Measurements from ENCODE around the gene KPNA6.

DNA sequence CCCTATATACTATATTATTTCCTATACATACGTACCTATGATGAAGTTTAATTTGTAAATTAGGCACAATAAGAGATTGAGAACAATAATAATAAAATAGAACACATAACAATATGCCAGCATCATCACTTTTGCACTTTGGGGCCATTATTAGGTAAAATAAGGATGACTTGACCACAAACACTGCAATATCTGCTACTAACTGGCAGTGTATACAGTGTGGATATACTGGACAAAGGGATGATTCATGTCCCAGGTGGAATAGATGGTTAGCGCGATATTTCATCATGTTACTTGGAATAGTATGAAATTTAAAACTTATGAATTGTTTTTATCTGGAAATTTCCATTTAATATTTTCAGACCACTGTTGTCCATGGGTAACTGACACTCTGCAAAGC lies 36.2 kb downstream of the KPNA6 start:
- TF ChIP-seq, protein P1, sequence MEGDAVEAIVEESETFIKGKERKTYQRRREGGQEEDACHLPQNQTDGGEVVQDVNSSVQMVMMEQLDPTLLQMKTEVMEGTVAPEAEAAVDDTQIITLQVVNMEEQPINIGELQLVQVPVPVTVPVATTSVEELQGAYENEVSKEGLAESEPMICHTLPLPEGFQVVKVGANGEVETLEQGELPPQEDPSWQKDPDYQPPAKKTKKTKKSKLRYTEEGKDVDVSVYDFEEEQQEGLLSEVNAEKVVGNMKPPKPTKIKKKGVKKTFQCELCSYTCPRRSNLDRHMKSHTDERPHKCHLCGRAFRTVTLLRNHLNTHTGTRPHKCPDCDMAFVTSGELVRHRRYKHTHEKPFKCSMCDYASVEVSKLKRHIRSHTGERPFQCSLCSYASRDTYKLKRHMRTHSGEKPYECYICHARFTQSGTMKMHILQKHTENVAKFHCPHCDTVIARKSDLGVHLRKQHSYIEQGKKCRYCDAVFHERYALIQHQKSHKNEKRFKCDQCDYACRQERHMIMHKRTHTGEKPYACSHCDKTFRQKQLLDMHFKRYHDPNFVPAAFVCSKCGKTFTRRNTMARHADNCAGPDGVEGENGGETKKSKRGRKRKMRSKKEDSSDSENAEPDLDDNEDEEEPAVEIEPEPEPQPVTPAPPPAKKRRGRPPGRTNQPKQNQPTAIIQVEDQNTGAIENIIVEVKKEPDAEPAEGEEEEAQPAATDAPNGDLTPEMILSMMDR (IDR thresholded peaks at IDR 0.05): no peak
- no peak for TF ChIP-seq POLR2A (IDR thresholded peaks at IDR 0.05)

All from uterus (tissue), 2 donors.